Effector CD8-positive, alpha-beta T cell (primary cell): ENCODE results near the gene EIF1.
"Not testable (repeated sequence)": the region's sequence is repeated elsewhere in the genome, so short reads cannot be mapped to it uniquely, and the experiment has no call there.

Experiments
- DNase-seq: peaks from one replicate; lab custom pipeline; 2025; lab: John Stamatoyannopoulos, UW
- total RNA-seq, 4 experiments: gene quantifications; one replicate each; lab custom pipeline; 2026; lab: John Stamatoyannopoulos, UW

EIF1 gene
- total RNA-seq = 303 to 547 (median 425) reads per million in 4 experiments

DNA sequence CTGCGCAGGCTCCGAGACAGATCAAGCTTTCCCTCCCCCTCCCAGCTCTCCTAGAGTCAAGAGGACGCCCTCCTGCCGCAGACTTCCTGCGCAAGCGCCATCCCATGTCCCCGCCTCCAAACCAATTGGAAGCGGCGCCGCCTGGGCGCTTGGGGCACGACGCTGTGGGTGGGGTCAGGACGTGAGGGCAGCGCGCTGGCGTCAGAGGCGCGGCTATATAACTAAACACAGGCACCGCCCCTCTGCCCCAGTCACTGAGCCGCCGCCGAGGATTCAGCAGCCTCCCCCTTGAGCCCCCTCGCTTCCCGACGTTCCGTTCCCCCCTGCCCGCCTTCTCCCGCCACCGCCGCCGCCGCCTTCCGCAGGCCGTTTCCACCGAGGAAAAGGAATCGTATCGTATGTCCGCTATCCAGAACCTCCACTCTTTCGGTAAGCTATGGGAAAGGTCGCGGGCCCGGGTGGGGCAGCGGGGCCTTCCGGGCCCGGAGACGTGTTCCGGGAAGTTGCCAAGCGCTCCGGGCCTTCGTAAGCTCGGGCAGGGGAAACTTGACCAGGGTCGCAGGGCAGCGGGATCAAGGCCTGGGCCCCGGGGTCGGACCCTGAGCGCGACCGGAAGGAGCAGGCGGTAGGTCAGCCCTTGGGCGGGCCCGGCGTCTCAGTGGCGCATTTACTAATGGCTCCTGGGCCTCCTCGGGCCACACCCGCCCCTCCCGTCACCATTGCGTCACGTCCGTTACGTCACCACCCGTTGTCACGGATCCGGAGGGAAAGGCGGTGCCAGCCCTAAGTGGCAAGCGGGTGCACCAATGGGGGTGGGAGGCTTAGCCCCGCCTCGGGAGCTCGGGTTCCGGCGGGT lies at the start of gene EIF1:
EIF1 (plus strand) TSS at position 245 of the 856 bp plus-strand sequence; CDS start at position 399, 154 bp downstream.
- DNase-seq = peak; percentile 98

DNA sequence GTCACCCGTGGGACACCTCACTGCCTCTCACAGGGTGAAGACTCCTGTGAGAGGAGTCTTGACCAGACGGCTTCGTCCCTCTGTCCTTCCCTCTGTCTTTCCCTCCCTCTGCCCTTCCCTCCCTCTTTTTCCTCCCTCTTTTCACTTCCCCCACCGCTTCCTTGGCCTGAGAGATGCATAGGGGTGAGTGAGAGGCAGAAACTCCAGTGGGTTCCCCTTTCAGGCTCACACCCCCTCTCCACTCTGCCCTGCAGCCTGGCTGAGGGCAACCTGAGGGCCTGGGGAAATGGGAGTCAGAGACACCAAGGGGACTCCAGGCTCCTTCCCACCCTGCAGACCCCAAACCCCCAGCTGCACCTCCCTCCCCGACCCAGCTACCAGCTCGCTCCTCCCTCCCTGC lies 49.7 kb upstream of the EIF1 start:
- DNase-seq = no peak

DNA sequence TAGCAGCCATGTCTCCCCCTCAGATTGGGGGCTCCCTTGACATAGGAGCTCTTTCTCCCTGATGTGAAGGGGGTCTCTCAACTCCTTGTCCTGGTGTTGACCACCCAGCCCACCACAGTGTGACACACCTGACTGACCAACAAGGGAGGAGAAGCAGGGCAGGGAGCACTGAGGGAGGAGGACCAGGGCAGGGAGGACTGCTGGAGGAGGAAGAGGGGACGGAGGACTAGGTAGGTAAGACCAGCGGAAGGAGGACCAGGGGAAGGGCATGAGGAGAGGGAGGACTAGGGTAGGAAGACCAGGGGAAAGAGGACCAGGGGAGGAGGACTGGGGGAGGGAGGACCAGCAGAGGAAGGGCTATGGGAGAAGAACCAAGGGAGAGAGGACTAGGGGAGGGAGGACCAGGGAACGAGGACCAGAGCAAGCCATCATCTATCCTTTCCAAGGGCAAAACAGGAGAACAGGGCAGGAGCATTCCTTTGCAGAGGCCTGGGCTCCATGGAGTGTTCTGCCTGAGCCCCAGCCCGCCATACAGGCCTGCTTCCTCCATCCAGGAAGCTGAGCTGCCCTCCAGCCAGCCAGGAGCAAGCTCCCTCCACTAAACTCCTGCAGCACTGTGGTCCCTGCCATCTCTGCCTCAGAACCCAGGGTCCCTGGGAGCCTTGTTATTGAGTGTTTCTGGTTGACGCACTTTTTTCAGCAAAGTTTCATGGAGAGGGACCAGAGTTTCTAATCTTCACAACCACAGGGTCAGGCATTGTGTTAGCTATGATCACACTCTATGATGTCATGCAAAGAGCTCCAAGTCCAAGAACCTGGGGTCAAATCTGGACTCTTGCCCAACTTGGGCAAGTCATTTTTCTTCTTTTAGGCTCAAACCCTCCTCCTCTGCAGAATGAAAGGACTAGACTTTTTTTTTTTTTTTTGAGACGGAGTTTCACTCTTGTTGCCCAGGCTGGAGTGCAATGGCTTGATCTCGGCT lies 48.9 kb upstream of the EIF1 start:
- no peak for DNase-seq

DNA sequence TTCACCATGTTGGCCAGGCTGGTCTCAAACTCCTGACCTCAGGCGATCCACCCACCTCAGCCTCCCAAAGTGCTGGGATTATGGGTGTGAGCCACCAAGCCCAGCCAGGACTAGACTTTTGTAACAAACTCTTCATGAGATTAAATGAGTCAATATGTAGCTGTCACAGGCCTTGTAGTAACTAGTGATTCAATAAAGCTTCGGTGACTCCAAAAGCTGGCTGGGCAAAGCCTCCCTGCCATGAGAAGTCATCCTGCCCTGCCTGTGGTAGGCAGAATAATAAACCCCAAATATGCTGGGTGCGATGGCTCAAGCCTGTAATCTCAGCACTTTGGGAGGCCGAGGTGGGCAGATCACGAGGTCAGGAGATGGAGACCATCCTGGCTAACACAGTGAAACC lies 48.1 kb upstream of the EIF1 start:
- DNase-seq = not testable (repeated sequence)

DNA sequence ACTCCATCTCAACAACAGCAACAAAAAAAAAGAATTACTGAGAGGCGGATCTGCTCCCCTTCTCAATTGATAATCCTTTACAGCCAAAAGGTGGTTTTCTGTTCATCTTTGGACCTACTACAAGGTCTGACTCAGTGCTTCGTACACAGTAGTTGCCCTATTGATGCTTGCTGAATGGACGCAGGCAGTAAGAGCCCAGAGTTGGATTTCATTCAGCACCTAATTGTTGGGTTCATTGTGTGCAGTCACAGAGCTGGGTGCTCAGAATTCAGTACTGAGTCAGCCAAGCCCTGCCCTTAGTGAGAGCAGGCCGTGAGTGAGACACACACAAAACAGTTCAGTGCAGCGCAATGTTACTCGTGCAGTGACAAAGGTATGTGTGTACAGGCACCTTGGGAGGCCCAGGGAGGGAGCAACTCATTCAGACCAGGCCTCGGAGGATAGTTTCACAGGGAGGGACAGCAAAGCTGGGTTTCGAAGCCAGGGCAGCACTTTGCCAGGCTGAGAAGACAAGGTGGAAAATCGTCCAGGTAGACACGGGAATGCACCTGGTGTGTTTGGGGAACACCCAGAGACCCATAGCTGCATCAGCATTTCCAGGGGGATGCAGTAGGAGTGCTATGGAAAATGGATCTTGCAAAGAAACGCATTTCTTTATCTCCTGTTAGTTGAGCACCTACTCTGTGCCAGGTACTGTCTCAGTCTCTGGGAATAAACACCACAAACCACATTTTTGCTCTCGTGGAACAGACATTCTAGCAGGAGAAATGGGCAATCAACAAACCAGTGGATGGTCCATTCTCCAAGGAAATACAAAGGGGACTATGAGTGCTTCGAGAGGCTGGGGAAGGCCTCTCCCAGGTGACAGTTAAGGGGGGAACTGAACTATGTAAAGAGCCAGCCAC lies 46.2 kb upstream of the EIF1 start:
- no peak for DNase-seq

DNA sequence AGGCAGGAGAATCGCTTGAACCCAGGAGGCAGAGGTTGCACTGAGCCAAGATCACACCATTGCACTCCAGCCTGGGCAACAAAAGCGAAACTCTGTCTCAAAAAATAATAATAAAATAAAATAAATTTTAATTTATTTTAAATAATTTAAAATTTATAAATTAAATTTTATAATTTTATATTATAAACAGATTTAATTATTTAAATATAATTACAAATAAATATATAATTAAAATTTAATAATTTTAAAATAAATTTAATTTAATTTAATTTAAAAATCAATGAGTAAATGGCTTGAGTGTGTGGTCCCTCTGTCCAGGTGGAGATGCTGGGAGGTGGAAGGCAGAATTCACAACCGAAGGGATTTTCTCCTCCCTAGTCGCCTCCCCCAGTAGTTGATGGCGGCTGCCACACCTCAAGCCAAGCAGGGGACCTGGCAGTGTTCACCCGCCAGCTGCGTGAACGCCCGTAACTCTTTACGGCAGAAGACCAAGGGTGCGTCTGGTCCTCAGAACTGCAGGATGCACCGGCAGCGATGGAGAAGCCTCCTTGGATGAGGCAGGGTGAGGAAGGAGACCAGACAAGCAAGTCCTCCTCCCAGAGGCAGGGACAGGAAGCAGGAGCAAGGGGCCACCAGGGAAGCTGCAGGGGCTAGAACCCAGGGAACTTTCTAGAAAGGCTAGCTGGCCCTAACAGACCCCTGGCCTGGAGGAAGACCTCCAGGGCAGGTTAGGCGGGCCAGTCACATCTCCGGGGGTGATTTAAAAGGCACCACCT lies 41.5 kb upstream of the EIF1 start:
- DNase-seq = no peak

DNA sequence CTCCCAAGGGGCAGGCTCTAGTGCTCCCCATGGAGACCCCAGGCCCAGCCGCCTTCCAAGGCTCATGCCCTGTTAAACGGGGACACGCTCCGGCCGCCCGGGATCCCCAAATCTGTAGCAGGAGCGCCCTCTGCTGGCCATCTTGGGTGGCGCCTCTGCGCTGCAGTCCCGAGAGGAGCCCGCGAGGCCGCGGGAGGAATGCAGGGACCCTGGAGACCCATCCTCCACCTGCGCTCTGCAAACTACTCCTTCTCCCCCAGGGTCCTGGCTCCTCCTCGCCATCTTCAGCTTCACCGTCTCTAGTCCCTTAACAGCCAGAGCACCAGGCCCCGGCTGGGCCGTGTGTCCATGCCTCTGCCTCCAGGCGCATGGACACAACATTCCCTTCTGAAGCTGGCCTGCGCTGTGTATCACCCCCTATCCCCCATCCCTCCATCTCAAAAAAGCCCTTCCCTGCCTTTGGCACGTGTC lies 40.7 kb upstream of the EIF1 start:
- peak; percentile 87 for DNase-seq

DNA sequence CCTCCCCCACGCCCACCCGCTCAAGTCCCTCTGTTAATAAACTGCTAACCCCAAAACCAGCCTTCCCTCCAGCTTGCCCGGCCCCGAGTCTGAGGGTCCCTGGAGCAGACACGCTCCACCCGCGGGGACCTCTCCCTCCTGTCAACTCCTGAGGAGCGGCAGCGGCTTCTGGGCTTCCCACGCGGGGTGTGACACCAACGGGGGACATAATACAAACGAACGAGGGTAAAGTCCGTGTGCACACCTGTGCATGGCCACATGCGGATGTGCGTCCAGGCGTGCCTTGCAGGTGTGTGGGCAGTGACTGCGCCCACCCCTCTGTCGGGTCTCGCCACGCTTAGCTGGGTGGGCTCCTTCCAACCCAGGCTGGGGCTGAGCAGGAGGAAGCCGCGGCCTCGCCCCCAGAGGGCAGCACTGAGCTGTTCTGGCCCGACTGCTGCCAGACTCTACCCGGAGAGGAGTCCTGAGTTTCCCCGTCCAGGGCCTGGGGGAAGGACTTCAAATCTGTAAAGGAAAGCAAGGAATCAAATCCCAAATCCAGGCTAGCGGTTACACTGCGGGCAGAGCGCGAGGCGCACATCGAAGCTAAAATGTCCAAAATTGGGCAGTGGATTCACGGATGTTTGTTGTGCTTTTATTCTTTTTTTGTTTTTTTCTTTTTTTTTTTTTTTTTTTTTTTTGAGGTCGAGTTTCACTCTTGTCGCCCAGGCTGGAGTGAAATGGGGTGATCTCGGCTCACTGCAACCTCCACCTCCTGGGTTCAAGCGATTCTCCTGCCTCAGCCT lies 40.1 kb upstream of the EIF1 start:
- peak; percentile 76 for DNase-seq

DNA sequence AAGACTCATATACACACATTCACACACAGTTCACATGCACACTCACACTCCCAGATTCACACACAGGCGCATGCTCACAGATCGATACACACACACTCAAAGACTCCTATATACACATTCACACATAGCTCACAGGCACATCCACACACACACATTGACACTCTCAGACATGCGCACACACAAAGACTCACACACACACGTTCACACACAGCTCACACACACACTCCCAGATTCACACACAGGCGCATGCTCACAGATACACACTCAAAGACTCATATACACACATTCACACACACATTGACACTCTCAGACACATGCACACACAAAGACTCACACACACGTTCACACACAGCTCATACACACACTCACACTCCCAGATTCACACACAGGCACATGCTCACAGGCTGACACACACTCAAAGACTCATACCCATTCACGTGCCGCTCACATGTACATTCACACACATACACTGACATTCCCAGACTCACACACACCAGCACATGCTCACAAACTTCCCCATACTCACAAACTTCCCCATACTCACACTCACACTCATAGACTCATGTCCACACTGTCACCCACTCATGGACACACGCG lies 38.7 kb upstream of the EIF1 start:
- no peak for DNase-seq

DNA sequence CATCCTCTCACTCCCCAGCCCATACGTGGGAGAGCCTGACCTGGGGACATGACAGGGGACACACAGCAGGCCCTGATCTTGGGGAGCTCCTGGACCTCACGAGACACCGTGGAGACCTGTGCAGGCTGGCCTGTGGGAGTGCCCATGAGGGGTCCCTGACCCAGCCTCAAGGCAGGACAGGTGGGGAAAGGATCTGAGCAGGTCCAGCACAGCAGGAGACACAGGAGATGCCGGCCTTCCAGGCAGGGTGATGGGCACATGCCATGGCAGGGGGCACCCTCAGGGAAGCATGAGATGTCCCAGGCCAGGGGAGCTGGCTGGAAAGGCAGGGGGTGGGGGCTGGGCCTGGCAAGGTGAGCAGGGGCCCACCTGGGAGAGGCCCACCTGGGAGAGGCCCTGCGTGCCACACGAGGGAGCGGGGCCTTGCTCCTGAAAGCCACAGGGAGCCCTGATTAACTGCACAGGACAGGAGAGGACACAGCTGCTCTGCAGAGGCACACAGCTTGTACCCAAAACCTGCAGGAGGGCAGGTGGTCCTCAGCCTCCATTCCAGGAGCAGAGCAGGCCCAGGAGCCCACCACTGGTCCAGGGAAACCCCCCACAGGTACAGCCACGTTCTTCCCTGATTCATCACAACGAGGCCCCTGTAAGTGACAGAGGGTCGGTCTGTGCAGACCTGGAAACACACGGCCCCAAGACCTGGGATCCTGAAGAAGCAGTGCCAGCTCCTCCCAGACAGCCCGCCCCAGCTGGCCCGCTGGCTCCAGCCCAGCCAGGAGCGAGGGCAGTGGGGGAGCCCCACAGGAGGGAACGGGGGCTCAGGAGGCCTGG lies 37.7 kb upstream of the EIF1 start:
- DNase-seq = no peak

DNA sequence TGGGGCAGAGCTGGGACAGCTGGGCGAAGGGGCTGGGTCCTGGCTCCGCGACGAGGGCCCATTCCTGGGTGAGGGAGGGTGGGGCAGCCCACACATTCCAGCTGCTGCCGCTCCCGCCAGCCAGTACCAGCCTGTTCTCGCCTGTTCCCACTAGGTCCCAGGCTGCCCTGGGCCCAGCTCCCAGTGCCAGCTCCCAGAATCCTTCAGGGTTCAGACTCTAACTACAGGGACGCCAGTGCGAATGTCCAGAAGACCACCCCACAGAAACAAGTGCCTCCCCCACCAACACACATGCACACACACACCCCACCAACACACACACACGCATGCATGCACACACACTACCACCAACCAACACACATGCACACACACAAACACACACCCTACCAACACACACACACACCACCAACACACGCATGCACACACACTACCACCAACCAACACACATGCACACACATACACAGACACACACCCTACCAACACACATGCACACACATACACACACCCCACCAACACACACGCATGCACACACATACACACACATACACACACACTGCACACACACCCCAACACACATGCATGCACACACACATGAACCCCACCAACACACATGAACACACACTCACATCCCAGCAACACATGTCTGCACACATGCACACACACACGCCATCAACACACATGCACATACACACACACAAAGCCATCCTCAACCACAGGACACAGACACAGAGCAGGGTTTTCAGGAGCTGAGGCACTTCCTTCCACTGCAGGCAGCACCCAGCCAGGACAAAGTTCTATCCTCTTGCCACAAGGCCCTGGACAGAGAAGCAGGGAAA lies 36.8 kb upstream of the EIF1 start:
- no peak for DNase-seq

DNA sequence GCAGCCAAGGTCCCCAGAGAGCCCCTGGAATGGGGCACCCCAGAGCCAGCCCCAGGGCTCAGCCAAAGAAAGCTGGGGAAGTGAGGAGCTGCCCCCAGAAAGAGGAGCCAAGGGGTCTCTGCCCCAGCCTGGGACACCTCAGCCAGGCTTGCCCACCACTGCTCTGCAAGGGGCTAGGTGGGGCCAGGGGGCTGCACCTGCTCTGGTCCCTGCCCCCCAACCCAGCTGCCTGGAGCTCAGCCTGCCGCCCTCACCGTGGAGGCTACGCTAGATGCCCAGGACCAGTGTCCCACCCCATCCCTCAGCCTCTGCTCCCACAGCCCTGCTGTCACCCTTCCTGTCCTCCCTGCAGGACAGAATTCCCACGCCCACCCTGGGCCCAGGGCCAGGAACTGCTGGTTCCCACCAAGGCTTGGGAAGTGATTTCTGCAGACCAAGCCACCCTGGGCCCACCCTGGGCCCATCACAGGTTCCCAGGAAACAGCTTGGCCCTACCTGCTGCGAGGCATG lies 36.2 kb upstream of the EIF1 start:
- DNase-seq = no peak

DNA sequence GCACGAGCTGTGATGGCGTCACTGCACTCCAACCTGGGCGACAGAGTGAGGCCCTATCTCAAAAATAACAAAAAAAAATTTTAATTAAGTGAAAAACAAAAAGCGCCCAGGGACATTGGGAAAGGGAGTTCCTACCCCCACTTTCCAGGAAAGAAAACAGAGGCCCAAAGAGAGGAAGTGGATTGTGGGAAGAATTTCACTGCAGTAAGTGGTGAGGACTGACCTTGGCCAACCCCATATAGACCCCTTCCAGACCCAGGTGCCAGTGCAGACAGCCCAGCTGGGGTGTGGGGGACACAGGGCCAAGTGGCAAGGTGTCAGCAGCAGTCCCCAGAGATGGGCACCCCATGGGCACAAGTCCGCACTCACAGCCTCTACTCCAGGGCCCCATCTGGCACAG lies 35.3 kb upstream of the EIF1 start:
- DNase-seq = no peak

DNA sequence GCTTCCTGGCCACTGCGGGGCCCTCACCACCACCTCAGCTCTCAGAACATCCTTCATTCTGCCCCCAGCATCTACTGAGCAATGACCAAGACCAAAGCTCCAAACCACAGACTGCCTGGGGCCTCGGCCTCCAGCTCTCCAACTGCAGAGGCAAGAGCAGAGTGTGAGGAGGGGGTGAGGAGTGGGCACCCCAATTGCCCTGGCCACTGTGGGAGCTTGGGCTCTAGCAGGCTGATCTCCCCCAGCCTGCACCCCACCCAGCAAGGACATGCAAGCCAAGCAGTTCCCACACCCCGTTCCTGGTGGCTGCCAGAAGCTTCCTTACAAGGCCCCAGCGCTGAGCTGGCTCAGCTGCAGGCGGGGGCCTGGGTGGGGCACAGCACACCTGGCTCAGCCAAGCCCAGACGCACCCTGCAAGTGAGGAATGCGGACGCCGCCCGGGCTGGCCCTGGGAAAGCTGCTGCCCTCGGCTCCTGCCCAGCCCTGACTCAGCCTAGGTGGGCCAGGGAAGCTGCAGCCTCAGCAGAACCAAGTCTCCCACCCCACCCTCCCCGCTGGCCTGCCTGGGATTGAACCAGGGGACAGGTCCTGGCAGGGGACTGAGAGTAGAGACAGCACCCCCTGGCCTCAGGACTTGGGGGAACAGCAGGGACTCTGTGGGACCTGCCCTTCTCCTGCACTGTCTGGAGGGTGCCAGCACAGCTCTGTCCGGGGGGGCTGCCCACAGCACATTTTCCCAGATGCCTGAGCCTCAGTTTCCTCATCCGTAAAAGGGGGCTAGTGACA lies 34.6 kb upstream of the EIF1 start:
- no peak for DNase-seq

DNA sequence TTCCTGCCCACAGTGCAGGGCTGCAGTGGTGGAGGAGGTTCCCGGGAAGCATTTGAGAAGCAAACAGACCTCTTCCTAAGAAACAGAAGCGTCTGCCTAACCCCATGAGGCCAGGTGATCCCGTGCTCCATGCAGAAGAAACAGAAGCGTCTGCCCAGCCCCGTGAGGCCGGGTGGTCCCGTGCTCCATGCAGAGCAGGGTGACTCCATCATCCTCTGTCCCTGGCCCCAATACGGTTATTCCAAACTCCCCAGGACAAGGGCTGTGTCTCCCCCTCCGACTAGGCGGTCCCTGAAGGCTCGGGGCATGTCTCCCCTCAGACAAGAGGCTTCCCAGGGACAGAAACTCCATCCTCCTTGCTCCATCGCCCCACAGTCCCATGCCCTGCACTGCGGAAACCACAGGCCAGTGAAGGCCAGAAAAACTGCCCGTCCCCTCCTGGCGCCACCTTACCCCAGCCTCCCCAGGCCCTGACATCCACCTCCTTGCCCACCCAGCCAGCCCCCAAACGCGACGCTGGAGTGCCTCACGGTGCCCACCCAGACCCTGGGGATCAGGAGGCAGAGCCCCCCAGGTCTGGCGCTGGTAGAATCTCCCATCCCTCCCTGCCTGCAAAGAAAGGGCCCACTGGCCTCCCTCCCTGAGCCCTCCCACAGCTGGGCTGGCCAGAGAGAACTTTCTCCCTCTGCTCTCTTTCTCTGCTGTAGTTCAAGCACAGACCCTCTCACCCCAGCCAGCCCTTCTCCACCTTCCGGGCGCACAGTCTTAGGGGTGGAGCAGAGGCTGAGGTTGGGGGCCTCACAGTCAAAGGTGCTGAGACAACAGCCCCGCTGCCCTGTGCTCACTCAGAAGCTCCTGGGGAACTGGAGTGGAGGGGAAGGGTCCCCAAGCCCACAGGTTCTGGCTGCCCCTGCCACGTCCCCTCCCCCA lies 33.7 kb upstream of the EIF1 start:
- no peak for DNase-seq
